HG02840 (cell line): ENCODE data around the gene CEP85L.
"Not testable (repeated sequence)": the region's sequence is repeated elsewhere in the genome, so short reads cannot be mapped to it uniquely, and the experiment has no call there.

ENCODE experiments used
- ATAC-seq: cut with Tn5 transposase; IDR thresholded peaks from one replicate; pipeline ENCODE4 v1.9.1; 2021; ENCODE audit warnings: mild to moderate bottlenecking, moderate library complexity, moderate number of reproducible peaks; ENCODE audit not compliant: unreplicated experiment, low FRiP score

CEP85L gene

GRCh38 chr6:118456982-118457381 is 194.4 kb downstream of the CEP85L start:
- ATAC-seq, result no peak

GRCh38 chr6:118451839-118452238 is 199.6 kb downstream of the CEP85L start:
- no peak for ATAC-seq

GRCh38 chr6:118444796-118445195 is 206.6 kb downstream of the CEP85L start:
- ATAC-seq, result no peak

GRCh38 chr6:118436482-118436881 is 214.9 kb downstream of the CEP85L start:
- no peak for ATAC-seq

- not testable (repeated sequence) for ATAC-seq
These were observed 217.2 kb downstream of the CEP85L start for GRCh38 chr6:118434147-118434546.

DNA sequence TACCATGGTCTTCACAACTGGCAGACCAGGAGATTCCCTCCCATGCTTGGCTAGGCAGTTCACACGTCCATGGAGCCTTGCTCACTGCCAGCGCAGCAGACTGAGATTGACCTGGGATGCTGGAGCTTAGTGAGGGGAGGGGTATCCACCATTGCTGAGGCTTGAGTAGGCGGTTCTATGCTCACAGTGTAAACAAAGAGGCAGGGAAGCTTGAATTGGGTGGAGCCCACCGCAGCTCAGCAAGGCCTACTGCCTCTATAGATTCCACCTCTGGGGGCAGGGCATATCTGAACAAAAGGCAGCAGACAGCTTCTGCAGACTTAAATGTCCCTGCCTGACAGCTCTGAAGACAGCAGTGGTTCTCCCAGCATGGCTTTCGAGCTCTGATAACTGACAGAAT is 230.1 kb downstream of the CEP85L start:
- ATAC-seq, result not testable (repeated sequence)

DNA sequence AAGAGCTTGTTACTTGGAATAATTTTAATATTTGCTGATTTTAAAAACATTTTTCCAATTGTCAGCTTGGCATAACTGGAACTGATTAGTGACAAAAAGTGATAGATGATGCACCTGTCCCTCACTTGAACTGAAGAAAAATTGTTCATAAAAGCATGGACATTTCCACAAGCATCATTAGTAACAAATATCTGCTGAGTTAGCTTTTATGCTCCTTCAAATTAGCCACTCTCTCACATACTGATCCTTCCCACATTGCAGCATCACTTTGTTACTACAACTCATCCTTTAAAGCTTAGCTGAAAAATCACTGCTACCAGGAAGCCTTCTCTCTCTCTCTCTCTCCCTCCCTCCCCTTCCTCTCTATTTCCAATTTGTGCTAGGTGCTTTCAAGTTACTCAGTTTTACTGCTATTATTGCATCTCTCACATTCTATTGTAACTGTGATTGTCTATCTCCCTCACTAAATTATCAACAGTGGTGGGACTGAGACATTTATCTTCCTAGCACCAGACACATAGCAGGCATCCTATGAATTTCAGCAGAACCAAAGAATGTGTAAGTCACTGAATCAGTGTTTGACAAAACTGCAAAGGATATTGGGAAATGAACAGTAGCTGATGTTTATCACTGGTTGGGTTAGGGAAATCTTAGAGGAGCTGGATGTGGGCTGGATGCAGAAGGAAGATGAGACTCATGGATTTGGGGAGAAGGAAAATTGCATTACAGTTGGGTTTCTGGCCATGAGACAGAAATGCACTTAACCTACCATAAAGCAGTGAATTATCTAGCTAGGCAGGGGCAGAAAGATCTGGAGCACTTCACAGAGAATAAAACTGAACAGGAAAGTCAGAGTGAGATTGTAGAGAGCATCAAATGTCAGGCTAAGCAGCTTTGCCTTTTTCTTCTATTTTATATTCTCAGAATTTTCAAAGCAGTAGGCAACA is 231.7 kb downstream of the CEP85L start:
- ATAC-seq, result no peak
